ENCODE measurements around the gene SMOC2. TPM values are rescaled to one million over a fixed set of nuclear protein-coding genes. Genes with fewer than 3 reads are reported as not detected.

Gene SMOC2
- total and polyA plus RNA-seq, 2 of the 4 experiments (the other 2 are of a cell fraction) = not detected

DNA sequence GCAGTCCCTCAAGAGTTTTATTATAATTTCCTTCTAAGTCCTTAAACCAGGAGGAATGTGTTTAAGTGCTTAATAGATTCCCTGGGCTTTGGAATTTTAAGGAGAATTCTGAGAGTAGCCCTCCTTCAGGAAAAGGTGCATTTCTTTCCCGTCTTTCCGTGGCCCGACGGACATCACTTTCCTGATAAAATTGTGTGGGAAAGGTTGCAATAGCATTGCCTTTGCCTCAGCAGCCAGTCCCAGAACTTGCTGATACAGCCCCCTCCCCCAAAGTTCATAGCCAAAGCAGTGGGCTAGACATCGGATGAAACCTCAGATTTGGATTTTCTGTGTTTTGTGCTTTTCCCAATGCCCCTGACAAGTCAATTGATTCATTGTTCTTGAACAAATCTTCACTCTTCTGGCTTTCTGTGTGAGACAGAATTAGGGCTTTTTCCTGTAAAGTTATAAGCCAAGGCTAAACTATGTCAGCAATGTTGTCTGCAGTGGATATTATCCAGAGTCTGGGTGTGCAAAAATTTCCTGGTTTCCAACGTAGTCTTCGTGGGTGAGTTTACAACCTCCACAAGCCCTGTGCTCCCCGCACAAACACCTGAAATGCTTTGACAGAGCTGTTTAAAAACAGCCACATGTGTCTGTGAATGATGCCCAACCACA lies 1.1 kb upstream of the SMOC2 start:
- no peaks in the 10 kb centered on the region for H3K36me3 ChIP-seq (ENCODE audit: control insufficient read depth, insufficient read depth, low read length)
- in situ Hi-C loops (cut with MboI; ENCODE audit: low sequenced_read_pairs) (no loop called here), intact Hi-C loops (cut with micrococcal nuclease) (no loop called here), dilution Hi-C loops (cut with HindIII; ENCODE audit: low sequenced_read_pairs, unreplicated experiment) (no loop called here)
- H3K27ac ChIP-seq (ENCODE audit: insufficient read depth, low read length) = no peak overlapping the region
- no peak overlapping the region for H4K8ac ChIP-seq (ENCODE audit: low read depth in 2 of 2, low read length in 2 of 2)
- H2AK9ac ChIP-seq (replicated peaks; ENCODE audit: low read depth, low read length, poor library complexity) = no peak overlapping the region
- H3K27me3 ChIP-seq (ENCODE audit: control insufficient read depth, insufficient read depth, low read length) = no peaks in the 10 kb centered on the region
- ATAC-seq (ENCODE audit: low read depth) (no peak), DNase-seq (no peak)
- 20% methylated on average over 1 of the region's 8 CpGs; no CpG with 5 or more reads in 1 of the 2 experiments for WGBS, 2 experiments (ENCODE audit: extremely low coverage in 2 of 2, insufficient read length in 1 of 2)
- ChIA-PET CTCF (no interaction called here), POLR2A (ENCODE audit: unreplicated experiment) (no interaction called here)
- H4K91ac ChIP-seq (ENCODE audit: insufficient read depth, low read depth, low read length) = no peak overlapping the region
- H3K9me1 ChIP-seq (ENCODE audit: insufficient read depth, low read length) = no peaks in the 10 kb centered on the region
- H3K9ac ChIP-seq (ENCODE audit: low read depth, low read length) = no peak overlapping the region
- no peak overlapping the region for H3K4me2 ChIP-seq (ENCODE audit: low read depth, low read length)
- no peak overlapping the region for H2AK5ac ChIP-seq (ENCODE audit: low read depth, low read length)
- no peak overlapping the region for H2BK20ac ChIP-seq (ENCODE audit: low read depth, low read length)
- H3K79me1 ChIP-seq (ENCODE audit: low read depth in 1 of 2, low read length in 2 of 2) = no peaks in the 10 kb centered on the region
- H4K20me1 ChIP-seq (ENCODE audit: insufficient read depth, low read length) = no peaks in the 10 kb centered on the region
- no peak overlapping the region for H3K56ac ChIP-seq (ENCODE audit: extremely low read depth, insufficient read depth, low read length)
- H2BK15ac ChIP-seq (ENCODE audit: low read depth, low read length) = no peak overlapping the region
- no peak overlapping the region for H2AFZ ChIP-seq (replicated peaks; ENCODE audit: low read length, poor library complexity)
- H3K18ac ChIP-seq (ENCODE audit: low read depth, low read length) = no peak overlapping the region
- no peak overlapping the region for H2BK120ac ChIP-seq (ENCODE audit: low read depth, low read length)
- BruUV-seq (replicated peaks) = no TSS peak
- H2BK5ac ChIP-seq (ENCODE audit: low read depth, low read length, poor library complexity, severe bottlenecking) = no peak overlapping the region
- no peak overlapping the region for H3K4ac ChIP-seq (ENCODE audit: low read depth, low read length)
- no peak overlapping the region for H3K23ac ChIP-seq (ENCODE audit: low read depth, low read length)
- TF ChIP-seq MXI1 (IDR thresholded peaks at IDR 0.05; ENCODE audit: borderline replicate concordance, low read depth, low read length) (no peak), CEBPB (IDR thresholded peaks at IDR 0.05; ENCODE audit: low read depth, low read length) (no peak), RAD21 (IDR thresholded peaks at IDR 0.05; ENCODE audit: low read length) (no peak), POLR2A (IDR thresholded peaks at IDR 0.05; ENCODE audit: low read depth, low read length) (no peak), CHD1 (IDR thresholded peaks at IDR 0.05; ENCODE audit: low read depth, low read length) (no peak), MAFK (IDR thresholded peaks at IDR 0.05; ENCODE audit: low read depth, low read length) (no peak), BHLHE40 (IDR thresholded peaks at IDR 0.05; ENCODE audit: low read depth, low read length) (no peak), FOS (IDR thresholded peaks at IDR 0.05; ENCODE audit: low read depth, low read length) (no peak), RFX5 (IDR thresholded peaks at IDR 0.05; ENCODE audit: low read depth, low read length) (no peak), RCOR1 (IDR thresholded peaks at IDR 0.05; ENCODE audit: insufficient replicate concordance, low read length) (no peak), NFE2L2 (IDR thresholded peaks at IDR 0.05; ENCODE audit: low read depth, low read length) (no peak), MAZ (IDR thresholded peaks at IDR 0.05; ENCODE audit: borderline replicate concordance, low read depth, low read length) (no peak), SMC3 (IDR thresholded peaks at IDR 0.05; ENCODE audit: low read depth, low read length) (no peak)
- TF ChIP-seq, protein P1, sequence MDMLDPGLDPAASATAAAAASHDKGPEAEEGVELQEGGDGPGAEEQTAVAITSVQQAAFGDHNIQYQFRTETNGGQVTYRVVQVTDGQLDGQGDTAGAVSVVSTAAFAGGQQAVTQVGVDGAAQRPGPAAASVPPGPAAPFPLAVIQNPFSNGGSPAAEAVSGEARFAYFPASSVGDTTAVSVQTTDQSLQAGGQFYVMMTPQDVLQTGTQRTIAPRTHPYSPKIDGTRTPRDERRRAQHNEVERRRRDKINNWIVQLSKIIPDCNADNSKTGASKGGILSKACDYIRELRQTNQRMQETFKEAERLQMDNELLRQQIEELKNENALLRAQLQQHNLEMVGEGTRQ (IDR thresholded peaks at IDR 0.05; ENCODE audit: low read depth, low read length) = no peak
- TF ChIP-seq, protein P2, sequence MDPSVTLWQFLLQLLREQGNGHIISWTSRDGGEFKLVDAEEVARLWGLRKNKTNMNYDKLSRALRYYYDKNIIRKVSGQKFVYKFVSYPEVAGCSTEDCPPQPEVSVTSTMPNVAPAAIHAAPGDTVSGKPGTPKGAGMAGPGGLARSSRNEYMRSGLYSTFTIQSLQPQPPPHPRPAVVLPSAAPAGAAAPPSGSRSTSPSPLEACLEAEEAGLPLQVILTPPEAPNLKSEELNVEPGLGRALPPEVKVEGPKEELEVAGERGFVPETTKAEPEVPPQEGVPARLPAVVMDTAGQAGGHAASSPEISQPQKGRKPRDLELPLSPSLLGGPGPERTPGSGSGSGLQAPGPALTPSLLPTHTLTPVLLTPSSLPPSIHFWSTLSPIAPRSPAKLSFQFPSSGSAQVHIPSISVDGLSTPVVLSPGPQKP (IDR thresholded peaks at IDR 0.05; ENCODE audit: borderline replicate concordance, low read depth, low read length) = no peak
- TF ChIP-seq, protein P3, sequence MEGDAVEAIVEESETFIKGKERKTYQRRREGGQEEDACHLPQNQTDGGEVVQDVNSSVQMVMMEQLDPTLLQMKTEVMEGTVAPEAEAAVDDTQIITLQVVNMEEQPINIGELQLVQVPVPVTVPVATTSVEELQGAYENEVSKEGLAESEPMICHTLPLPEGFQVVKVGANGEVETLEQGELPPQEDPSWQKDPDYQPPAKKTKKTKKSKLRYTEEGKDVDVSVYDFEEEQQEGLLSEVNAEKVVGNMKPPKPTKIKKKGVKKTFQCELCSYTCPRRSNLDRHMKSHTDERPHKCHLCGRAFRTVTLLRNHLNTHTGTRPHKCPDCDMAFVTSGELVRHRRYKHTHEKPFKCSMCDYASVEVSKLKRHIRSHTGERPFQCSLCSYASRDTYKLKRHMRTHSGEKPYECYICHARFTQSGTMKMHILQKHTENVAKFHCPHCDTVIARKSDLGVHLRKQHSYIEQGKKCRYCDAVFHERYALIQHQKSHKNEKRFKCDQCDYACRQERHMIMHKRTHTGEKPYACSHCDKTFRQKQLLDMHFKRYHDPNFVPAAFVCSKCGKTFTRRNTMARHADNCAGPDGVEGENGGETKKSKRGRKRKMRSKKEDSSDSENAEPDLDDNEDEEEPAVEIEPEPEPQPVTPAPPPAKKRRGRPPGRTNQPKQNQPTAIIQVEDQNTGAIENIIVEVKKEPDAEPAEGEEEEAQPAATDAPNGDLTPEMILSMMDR (conservative IDR thresholded peaks at IDR 0.05; ENCODE audit: low read depth, low read length) = no peak
- no peak overlapping the region for H4K5ac ChIP-seq (ENCODE audit: low read depth, low read length)
- H3K4me1 ChIP-seq (ENCODE audit: control insufficient read depth, insufficient read depth, low read length) = no peaks in the 10 kb centered on the region
- H3K14ac ChIP-seq (replicated peaks; ENCODE audit: low read depth, low read length) = no peak overlapping the region
- peaks cover 10% of the 10 kb centered on the region for H3K9me3 ChIP-seq (ENCODE audit: control insufficient read depth, insufficient read depth, low read length)
- no peak overlapping the region for H3K4me3 ChIP-seq (ENCODE audit: insufficient read depth, low read depth, low read length)

All from IMR-90 (cell line).